Gastrocnemius medialis (tissue), 4 donors: ENCODE data around the gene CLN6.

Experiments used
- CTCF ChIP-seq, 5 experiments: fragments of 450-650 bp in 3 of 5; fragments of 200-600 bp in 2 of 5; sonication (generic) in 2 of 5; IDR thresholded peaks in 4 of 5; conservative IDR thresholded peaks in 1 of 5; 1 replicate in 4 of 5; 2 replicates in 1 of 5; pipeline ENCODE4 v1.5.1; 2016 to 2019; ENCODE audit warnings: antibody characterized with exemption in 5 of 5, mild to moderate bottlenecking in 3 of 5, moderate library complexity in 3 of 5
- POLR2A ChIP-seq, 2 donors: fragments of 450-650 bp; IDR thresholded peaks; one replicate each; pipeline ENCODE4 v1.6.1; 2017; ENCODE audit warnings: antibody characterized with exemption in 2 of 2, mild to moderate bottlenecking in 2 of 2, moderate library complexity in 2 of 2

GRCh38 chr15:68201153-68201878 is 28.2 kb downstream of the CLN6 start:
- TF ChIP-seq CTCF (IDR thresholded peaks at IDR 0.05 in 4 of 5, conservative IDR thresholded peaks at IDR 0.05 in 1 of 5) = no peak
- no peak for TF ChIP-seq POLR2A (IDR thresholded peaks at IDR 0.05)
